Stimulated activated naive CD4-positive, alpha-beta T cell (primary cell): ENCODE results near the gene CADPS2.

ENCODE experiments used
- DNase-seq, 6 experiments: peaks; one replicate each; lab custom pipeline; 2025; lab: John Stamatoyannopoulos, UW

Gene CADPS2

DNA sequence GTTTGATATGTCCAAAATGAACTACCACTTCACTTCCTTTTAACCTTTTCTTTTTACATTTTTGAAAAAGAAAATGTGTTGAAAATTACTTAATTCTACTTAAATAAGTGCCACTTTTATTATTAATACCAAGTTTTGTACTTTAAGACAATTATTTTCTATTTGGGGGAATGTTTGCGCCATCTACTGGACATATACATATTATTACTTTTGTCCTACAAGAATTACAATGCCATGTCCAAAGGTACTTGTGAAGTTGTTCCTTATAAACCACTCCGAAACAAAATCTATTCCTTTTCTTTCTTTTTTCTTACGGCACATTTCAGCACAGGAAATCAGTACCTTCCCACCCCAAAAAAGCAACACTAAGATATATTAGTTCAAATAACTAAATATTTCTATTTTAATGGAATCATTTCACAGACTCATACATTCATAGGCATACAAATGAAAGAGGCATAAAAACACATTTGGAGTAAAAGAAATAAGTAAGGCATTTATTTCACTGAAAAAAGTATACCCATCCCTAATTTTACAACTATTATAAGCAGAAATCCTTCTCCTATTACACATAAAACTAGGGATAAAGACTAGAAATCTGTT, 357.3 kb downstream of the CADPS2 start:
- DNase-seq: no peak

DNA sequence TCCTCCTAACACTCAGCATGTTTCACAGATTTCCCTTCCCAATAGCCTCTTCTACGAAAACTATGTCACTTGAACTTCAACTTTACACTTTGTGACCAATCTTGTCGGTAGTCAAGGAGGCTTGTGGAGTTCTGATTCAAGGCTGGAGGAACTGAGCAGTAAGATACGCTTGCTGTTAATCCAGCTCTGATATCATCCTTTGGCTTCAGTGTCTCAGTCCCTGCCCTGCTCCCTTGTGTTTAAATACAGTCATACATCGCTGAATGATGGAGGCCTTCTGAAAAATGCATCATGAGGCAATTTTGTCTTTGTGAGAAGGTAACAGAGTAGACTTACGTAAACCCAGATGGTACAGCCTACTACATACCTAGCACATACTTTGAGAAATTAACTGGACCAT, 360.9 kb downstream of the CADPS2 start:
- no peak for DNase-seq

DNA sequence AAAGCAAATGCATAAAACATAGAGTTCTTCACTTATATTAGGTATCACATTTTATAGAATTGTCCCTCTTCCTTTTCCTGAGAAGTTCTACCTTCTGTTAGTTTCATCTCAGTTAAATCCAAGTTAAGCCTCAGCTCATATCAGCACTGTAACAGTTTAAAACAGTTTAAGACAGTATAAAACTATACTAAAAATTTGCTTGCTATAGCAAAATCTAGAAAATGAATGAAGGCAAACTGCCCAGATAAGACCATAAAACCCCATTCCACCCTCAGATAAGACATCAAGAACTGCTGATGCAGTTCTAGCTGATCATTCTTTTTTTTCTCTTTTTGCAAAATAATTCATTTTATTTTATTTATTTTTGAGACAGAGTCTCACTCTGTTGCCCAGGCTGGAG, 364.5 kb downstream of the CADPS2 start:
- no peak for DNase-seq

DNA sequence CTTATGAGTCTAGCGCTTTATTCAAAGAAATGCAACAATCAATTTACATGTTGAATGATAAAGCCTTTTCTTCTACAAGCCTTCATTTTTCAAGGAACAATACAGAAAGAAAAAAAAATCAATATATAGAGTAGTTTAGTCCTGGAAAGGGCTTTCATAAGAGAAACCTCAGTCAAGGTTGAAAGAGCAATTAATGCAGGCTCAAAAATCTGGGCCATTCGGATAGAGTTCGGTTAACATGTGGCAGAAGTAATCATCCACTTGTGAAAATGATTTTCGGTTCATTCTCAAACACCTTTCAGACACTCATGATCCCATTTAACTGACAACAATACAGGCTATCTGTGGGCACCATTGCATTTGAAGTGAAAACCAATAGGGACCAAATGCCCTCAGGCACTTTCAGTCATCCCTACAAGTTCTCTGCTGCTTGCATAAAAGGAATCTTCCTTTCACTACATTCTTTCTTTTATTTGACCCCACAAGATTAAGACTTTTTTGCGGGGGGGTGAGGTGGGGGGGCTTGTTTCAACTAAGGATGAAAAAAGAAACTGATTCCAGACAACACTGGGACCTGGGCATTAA, 365.2 kb downstream of the CADPS2 start:
- DNase-seq: no peak

DNA sequence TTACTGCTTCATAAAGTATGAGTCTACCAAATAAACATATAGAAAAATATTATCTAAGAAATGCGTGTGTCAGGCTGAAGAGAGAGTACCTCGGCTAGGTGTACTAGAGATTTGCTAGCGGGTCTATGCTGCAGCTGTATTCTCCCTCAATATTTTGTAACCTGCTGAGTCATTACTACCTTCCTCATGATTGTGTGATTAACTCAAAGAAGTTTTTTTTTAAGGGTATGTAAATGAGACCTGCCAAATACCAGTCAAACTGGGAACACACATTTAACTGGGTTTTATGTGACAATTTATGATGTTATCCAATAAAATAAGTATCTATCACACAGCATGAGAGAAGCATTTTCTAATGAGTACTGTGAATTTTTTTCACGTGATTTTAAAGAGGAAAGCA, 367.8 kb downstream of the CADPS2 start:
- DNase-seq: no peak

DNA sequence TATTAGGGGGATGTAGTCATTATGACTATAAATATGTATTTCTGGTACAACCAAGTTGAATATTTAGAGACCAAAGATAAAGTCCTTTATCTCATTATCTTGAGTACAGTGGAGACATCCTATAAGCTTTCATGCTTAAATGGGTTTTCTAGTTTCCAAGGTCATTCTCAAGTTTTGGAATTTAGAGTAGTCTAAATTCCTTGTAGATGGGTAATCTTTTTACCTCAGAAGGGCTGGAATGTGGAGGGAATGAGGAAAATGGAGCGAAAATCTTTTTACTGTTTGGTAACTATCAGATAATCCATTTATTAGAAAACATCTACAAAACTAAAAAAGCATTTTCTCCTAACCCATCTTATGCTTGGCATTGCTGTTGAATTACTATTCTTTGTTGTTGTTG, 368.7 kb downstream of the CADPS2 start:
- no peak for DNase-seq

DNA sequence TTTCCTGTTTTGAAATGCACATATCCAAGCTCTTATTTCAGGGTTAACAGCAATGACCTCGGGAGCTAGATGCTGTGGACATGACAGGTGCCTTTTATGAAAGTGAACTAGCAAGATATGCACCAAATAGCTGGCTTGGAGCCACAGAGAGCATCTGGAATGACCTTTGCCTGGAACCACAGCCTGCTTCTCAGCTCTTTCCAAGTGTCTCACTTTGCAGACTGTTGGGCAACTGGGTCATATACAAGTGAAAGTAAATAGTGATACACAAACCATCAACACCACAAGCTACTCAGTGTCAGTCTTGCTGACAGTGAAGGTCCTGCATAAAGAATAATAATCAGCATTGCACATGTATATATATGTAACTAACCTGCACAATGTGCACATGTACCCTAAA, 370.9 kb downstream of the CADPS2 start:
- DNase-seq: no peak

DNA sequence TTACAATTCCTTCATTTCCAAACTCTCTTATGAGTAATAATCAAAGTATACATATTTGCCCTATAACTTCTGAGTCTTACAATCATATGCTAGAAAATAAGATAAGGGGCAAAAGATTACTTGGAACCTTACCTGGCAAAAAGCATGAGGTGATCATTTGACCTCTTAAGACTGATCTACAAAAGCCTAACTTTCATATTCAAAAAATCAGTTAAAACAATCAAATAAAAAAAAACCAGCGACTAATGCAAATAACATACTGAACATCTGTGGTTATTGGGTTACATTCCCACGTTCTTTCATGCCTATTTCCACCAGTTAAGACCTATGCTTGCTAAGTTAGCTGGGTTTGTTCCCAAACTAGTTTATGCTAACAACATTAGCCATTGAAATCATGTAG, 375.0 kb downstream of the CADPS2 start:
- DNase-seq: no peak

DNA sequence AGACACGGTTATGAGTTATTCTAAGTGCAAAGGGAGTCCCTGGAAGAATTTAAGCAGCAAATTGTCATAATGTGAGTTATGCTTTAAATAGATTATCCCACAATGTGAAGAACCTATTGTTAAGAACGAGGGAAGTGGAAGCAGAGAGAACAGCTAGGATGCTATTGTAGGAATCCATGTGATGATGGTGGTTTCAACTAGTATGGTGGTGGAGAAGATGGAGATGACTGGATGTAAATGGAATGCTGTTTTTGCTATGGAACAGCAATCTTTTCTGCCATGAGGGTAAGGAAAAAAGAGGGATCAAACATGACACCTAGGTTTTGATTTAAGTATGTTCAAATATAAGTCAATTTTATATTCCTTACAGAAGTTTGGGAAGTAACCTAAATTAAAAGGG, 378.7 kb downstream of the CADPS2 start:
- no peak for DNase-seq

DNA sequence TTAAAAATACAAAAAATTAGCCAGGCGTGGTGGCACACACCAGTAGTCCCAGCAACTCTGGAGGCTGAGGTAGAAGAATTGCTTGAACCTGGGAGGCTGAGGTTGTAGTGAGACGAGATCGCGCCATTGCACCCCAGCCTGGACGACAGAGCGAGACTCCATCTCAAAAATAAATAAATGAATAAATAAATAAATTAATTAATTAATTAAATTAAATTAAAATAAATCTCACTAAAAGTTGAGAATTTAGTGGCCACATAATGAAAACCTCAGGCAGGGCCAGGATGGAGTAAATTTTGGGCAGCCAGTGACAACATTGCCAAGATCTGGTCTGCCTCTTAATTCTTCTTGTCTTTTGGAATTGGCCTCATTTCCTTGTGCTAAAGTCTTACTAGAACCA, 394.3 kb downstream of the CADPS2 start:
- no peak for DNase-seq

DNA sequence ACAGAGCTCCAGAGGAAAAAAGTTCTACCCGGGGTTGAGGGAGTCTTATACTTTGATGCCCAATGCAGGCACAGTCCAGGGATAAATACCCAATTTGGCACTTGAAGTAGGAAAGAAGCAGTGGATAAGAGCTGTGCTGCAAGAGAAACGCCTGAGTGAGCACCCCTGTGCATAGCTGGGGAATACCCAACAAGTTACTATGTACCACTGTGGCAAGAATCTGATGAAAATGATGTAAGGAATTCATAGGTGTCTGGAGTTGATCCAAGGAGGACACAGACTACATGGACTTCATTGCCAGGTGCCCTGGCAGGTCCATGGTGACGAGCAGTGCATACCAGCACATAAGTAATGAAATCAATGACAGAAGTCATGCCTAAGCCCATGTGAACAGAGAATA, 398.0 kb downstream of the CADPS2 start:
- no peak for DNase-seq

DNA sequence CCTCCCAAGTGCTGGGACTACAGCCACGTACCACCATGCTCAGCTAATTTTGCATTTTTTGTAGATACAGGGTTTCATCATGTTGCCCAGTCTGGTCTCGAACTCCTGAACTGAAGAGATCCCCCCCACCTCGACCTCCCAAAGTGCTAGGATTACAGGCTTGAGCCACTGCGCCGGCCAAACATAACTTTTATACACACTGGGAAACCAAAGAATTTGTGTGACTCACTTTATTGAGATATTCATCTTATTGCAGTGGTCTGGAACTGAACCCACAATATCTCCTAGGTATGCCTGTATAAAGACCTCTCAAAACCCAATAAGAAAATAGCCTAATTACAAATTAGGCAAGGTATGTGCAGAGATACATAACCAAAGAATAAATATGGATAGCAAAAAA, 399.1 kb downstream of the CADPS2 start:
- no peak for DNase-seq

DNA sequence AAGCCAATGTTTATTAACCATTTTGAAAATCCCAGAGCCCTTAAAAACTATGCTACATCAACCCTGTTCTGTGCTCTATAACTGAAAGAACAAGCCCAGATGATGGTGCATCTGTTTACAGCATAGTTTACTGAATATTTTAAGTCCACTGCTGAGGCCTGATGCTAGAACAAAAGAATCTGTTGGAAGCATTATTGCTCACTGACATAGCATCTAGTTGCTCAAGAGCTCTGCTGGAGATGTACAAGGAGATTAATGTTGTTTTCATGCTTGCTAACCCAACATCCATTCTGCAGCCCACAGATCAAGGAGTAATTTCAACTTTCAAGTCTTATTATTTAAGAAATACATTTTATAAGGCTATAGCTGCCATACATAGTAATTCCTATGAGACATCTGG, 400.4 kb downstream of the CADPS2 start:
- no peak for DNase-seq

DNA sequence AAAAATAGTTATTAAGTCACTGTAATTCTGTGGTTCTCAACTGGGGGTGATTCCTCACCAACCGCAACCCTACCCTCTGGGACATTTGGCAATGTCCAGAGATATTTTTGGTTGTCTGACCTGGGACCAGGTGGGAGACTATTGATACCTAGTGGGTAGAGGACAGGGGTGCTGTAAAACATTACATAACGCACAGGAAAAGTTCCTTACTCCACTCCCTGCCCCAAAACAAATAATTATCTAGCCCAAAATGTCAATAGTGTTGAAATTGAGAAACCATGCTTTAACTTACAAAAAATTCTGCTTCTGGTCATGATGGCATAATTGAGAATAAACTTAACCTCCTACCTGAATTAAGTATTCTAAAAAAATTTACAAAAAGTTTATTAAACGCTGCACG, 404.0 kb downstream of the CADPS2 start:
- DNase-seq: no peak

DNA sequence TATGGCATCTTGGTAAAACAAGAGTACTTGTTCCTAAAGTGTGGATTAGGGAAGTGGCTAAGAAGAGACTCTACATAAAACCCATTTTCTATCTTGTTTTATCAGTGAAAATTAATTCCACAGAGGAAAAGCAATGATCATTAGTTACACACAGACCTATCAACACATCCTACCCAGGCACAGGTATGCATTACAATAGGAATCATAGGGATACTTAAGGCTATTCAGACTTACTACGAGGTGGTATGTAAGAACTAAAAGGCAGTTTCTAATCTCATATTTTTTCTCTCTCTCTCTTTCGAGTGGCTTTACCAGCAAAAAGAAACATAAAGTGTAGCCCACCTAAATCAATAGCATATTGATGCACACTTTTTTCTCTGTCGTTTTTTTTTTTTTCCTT, 415.4 kb downstream of the CADPS2 start:
- no peak for DNase-seq

DNA sequence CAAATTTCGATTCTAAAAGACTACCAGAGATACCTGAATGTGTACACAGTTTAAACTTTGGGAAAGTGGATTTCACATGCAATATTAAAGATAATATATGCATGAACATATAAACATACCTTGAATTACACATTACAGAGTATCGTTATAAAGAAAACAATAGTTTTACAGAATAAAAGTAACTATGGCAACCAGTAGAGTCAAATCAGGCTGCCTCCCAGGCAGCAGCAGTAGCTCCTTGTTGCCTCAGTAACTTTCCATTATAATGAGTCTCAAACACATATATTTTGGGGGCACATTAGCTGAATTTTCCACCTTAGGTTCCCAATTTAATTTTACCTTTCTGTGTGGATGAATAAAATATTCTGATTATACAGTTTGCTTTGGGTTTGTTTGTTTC, 417.3 kb downstream of the CADPS2 start:
- DNase-seq: no peak

DNA sequence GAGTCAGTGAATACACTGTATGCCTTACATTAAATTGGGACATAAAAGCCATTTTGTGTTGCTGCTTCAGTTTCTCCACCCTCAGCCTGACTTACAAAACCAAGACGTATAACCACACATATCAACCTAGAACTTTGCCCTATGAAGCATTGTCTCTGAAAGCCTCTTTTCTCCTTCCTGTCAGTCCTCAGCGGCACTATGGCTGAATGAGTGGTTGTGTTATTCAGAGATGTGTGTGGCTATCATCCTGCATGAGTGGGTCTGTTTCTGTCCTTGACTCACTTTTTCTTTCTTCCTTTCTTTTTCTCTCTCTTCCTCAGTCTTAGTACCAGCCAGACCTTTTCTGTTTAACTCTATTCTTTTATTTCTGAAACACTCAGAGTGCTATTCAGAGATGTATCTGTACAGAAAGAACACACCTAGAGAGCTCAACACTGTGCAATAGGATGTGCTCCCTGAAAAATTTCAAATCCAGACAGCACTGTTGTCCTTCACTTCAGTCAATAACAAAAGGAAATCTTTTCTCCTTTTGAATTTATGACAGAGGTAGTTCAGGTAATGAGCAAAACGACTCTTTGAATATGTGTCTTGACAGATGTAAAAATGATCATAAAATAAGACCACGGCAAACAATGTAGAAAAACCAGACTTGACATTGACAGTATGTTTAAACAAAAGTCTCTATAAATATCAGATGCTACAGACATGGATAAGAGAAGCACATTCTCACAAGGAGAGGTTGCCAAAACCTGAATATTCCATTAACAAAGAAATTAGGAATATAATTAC, 418.4 kb downstream of the CADPS2 start:
- DNase-seq: no peak

DNA sequence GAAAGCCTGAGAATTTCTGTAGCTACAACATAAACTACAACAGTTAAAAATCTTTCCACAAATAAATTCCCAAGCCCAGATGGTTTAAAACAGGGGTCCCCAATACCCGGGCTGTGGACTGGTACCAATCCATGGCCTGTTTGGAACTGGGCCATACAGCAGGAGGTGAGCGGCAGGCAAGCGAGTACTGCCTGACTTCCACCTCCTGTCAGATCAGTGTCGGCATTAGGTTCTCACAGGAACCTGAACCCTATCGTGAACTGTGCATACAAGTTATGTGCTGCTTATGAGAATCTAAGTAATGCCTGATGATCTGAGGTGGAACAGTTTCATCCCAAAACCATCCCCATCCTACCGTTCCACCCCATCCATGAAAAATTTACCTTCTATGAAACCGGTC, 421.0 kb downstream of the CADPS2 start:
- no peak for DNase-seq

DNA sequence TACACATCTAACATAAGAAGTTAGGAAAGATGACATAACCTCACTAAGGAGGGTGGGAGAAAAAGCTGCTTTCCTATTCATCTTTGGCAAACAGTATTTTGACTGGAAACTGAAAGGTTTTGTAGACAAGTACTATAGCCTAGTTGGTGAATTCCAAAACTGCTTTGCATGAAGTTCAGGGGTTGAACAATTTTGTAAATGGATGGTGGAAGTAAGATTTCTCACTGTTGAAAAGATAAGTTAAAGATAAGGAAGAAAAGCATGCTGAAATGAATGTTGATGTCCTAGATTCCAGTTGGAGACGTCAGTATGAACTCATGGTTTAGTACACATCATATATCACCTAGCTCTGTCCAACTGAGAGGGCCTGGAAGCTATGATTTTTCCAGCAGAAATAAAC, 422.6 kb downstream of the CADPS2 start:
- DNase-seq: no peak

DNA sequence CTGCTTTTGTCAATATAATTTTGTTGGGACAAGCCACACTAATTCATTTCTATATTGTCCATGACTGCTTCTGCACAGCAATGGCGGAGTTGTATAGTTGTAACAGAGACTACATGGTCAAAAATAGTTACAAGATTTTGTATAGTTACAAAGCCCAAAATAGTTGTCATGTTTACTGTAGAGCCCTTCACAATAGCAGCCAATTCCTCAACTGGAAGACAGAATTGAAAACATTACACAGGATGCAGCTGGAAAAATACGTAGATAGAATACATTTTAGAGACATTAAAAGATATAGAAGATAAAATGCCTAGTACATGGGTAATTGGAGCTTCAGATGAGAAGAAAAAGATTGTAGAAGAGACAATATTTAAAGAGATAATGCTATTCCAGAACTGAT, 425.3 kb downstream of the CADPS2 start:
- no peak for DNase-seq

DNA sequence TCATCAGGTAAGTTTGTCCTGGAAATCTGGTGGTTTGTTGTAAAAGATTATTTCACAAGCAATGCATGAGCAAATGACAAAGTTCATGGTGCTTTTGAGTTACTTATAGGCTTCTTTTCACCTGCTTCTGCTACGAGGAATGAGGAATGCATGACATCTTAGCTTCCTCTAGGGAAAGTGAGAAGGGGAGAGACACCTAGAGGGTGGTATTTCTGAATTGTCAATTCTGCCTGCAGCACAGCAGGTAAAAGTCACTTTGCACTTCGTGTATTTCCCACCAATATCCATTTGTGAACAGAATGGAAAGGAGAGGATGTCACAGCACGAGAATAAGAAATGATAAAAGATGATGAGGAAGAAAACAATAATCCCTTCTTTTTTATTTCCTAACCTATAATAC, 428.3 kb downstream of the CADPS2 start:
- no peak for DNase-seq

DNA sequence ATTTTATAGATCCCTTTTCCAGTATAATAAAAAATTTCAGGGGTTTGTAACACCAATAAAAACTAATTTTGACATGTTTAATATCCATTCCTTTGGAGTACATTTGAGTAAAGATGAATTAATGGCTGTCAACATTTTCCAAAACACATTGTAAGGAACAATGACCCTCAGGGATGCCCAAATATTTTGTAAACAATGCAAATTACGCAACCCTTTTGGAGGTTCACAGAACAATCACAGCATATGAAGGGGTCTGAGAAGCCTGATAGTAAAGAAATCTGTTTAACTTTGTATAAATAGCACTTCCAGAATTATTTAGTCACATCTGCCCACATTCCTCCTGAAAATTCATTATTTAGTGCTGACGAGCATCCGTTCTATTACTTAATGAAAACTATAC, 428.9 kb downstream of the CADPS2 start:
- DNase-seq: no peak

DNA sequence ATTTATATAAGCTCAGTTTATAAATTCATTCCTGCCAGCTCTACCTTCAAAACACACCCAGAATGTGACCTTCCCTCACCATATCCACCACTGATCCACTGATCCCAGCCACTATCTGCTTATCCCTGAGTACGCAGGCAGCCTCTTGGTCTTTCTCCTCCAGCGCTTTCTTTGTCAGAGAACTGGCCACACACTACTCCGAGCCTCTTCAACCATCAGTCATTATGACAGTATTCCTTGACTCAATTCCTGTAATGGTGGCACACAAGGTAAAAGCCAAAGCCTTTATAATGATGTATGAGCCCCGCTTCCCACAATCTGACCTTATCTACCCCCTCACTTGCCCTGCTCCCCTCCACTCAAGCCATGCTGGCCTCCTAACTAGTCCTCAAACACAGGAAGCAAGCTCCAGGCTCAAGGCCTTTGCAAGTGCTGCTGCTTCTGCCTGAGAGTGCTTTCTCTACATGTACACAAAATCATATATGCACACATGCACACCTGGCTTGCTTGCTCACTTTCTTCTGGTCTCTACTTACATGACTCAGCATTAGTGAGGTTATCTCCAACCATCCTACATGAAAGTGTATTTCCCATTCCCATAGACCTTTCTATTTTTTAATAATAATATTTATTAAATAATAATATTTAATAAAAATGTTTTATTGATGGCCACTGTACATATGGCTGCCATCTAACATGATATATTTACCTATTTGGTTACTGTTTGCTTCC, 431.3 kb downstream of the CADPS2 start:
- no peak for DNase-seq
